ENCODE results near the gene CCDC68. TPM values are rescaled to one million over a fixed set of nuclear protein-coding genes. Genes with fewer than 3 reads are reported as not detected.

The CCDC68 gene
- total RNA-seq, 1 donor from 2014 or later: 15.8 TPM

DNA sequence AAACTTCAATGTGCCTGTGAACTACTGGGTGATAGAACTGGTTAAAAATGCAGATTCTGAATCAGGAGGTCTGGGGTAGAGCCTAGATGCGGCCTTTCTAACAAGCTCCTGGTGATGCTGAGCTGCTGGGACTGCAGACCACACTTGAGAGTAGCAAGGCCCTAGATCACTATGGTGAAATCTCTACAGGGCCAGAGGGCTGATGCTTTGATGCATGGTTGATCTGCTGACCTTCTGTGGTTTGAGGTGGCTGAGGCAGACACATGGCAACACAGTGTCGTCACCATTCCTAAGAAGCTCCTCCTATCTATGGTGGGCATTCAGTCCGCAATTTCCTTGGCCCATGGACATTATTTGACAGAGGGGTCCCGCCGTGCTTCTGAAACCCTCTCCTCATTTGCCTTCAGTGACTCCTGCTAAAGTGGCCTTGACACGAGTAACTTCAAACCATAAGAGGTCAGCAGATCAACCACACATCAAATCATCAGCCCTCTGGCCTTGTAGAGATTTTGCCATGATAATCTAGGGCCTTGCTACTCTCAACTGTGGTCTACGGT lies 19.8 kb downstream of the CCDC68 start:
- intact Hi-C loops (cut with DNase I): no loop called here
- H3K27me3 ChIP-seq: no peaks in the 10 kb centered on the region
- H3K4me3 ChIP-seq: no peak overlapping the region
- H3K9me3 ChIP-seq: no peaks in the 10 kb centered on the region
- no peaks in the 10 kb centered on the region for H3K36me3 ChIP-seq
- no peak for DNase-seq (ENCODE audit: low spot score in 2 of 2)
- no peaks in the 10 kb centered on the region for H3K4me1 ChIP-seq
- H3K27ac ChIP-seq: no peak overlapping the region
- TF ChIP-seq CTCF (IDR thresholded peaks at IDR 0.05): no peak

DNA sequence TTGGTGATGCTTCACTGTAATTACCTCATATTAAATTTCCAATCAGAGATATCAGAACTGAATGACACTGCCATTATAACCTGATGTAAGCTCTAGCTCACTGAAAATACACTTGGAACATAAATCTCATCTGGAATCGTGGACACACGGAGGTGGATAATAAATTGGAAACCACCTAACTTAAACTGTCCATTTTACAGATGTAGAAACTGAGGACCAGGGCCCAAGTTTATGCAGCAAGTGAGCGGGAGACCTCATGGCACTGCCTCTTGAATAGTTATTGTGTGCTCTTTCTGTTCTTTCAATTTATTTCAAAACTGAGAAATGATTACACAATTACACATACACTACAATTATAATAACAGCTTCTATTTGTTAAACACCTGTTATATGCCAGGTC lies 20.8 kb downstream of the CCDC68 start:
- no peaks in the 10 kb centered on the region for H3K27me3 ChIP-seq
- no peaks in the 10 kb centered on the region for H3K4me1 ChIP-seq
- no peak for TF ChIP-seq CTCF (IDR thresholded peaks at IDR 0.05)
- H3K36me3 ChIP-seq: no peaks in the 10 kb centered on the region
- H3K27ac ChIP-seq: no peak overlapping the region
- no peak overlapping the region for H3K4me3 ChIP-seq
- no peak for DNase-seq (ENCODE audit: low spot score in 2 of 2)
- H3K9me3 ChIP-seq: no peaks in the 10 kb centered on the region
- intact Hi-C loops (cut with DNase I): no loop called here

DNA sequence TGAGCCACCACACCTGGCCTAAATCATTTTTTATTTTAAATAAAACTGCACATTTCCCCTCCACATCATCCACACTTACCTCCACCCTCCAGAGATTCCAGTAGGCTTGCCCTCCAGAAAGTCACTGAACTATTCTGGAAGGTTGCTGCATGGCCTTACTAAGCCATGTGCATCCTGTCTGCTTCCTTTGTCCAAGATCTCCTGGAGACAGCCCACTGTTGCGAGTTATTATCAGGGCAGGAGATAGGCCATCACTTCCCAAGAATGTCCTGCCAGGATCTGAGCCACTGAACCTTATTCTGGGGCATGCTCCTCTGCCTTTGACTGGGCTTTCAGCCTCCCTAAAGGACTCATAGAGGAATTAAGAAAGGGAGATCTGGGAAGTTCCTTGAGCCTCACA lies 26.8 kb downstream of the CCDC68 start:
- intact Hi-C loops (cut with DNase I): no loop called here
- H3K4me3 ChIP-seq: no peak overlapping the region
- TF ChIP-seq CTCF (IDR thresholded peaks at IDR 0.05): no peak
- H3K36me3 ChIP-seq: no peaks in the 10 kb centered on the region
- no peaks in the 10 kb centered on the region for H3K27me3 ChIP-seq
- no peaks in the 10 kb centered on the region for H3K9me3 ChIP-seq
- H3K27ac ChIP-seq: no peak overlapping the region
- no peak for DNase-seq (ENCODE audit: low spot score in 2 of 2)
- H3K4me1 ChIP-seq: no peaks in the 10 kb centered on the region

GRCh38 chr18:54931152-54931551 lies 28.1 kb downstream of the CCDC68 start:
- no peaks in the 10 kb centered on the region for H3K36me3 ChIP-seq
- intact Hi-C loops (cut with DNase I): no loop called here
- H3K4me1 ChIP-seq: no peaks in the 10 kb centered on the region
- H3K27me3 ChIP-seq: no peaks in the 10 kb centered on the region
- H3K9me3 ChIP-seq: no peaks in the 10 kb centered on the region
- no peak overlapping the region for H3K4me3 ChIP-seq
- no peak for DNase-seq (ENCODE audit: low spot score in 2 of 2)
- no peak overlapping the region for H3K27ac ChIP-seq
- TF ChIP-seq CTCF (IDR thresholded peaks at IDR 0.05): no peak

- no peak overlapping the region for H3K27ac ChIP-seq
- intact Hi-C loops (cut with DNase I): no loop called here
- no peak for TF ChIP-seq CTCF (IDR thresholded peaks at IDR 0.05)
- H3K9me3 ChIP-seq: no peaks in the 10 kb centered on the region
- H3K36me3 ChIP-seq: no peaks in the 10 kb centered on the region
- no peak overlapping the region for H3K4me3 ChIP-seq
- no peak for DNase-seq (ENCODE audit: low spot score in 2 of 2)
- no peaks in the 10 kb centered on the region for H3K4me1 ChIP-seq
- H3K27me3 ChIP-seq: no peaks in the 10 kb centered on the region
Observed at GRCh38 chr18:54928236-54928635, 31.0 kb downstream of the CCDC68 start.

All from ascending aorta (tissue), 2 donors.